Measurements from ENCODE around the gene RYR1.

- TF ChIP-seq POLR2AphosphoS5 (IDR thresholded peaks at IDR 0.05) (no peak), POLR2A (IDR thresholded peaks at IDR 0.05) (no peak)
These were observed 130.0 kb downstream of the RYR1 start for GRCh38 chr19:38563475-38563874.

Measured in gastroesophageal sphincter (tissue), 2 donors.